ENCODE data around the gene RBM28.
"Not testable (repeated sequence)": the region's sequence is repeated elsewhere in the genome, so short reads cannot be mapped to it uniquely, and the experiment has no call there.

RBM28 gene

DNA sequence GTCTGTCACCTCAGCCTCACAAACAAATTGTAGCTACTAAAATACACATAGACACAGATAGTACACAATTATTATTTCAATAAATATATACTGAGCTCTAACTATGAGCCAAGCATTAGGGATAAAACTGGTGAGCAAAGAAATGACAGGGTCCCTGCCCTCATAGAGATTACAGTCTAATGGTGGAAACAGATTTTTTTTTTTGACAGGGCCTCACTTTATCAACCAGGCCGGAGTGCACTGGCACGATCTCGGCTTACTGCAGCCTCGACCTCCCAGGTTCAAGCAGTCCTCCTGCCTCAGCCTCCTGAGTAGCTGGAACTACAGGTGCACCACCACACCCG is 695 bp upstream of the RBM28 start:
- no peak for DNase-seq

DNA sequence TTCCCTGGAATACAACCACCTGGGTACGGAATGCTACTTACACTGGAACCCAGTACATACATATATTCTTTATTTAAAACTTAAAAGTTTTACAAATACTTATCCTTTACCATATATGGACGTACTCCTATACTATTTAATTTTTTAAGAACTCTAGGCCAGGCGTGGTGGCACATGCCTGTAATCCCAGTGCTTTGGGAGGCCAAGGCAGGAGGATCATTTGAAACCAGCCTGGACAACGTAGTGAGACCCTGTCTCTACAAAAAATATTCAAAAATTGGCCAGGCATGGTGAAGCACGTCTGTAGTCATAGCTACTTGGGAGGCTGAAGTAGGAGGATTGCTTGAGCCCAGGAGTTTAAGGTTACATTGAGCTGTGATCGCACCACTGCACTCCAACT is 2.0 kb downstream of the RBM28 start:
- no peak for DNase-seq

DNA sequence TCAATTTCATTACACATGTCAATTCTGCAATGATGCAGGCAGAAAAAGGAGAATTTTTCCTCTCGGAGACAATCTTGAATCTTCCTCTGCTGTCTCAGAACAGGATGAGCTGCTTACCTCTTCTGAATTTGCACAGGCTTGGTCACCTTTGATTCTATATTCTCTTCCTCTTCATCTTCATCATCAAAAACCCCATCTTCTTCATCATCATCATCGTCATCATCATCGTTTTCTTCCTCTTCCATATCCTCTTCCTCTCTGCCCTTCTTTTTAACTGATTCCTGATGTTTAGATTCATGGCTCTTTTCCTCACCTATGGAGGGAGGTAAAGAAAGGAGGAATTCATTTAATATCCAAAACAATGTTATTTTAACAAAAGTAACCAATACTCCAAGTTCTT is 8.0 kb downstream of the RBM28 start:
- DNase-seq = no peak

DNA sequence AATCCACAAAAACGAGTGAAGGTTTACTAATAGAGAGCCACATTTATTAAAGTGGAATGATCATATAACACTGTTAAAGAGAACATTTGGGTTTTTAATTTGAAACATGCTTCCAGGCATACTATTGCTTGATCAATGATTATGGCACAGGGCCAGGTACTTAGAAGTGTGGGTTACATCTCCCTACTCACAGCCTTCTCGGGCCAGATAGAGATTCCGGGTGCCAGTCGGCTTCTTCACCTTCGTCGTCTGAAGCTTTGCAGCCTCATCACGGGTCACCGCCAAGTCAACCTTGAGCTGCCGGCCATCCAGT is 19.4 kb downstream of the RBM28 start:
- no peak for DNase-seq

DNA sequence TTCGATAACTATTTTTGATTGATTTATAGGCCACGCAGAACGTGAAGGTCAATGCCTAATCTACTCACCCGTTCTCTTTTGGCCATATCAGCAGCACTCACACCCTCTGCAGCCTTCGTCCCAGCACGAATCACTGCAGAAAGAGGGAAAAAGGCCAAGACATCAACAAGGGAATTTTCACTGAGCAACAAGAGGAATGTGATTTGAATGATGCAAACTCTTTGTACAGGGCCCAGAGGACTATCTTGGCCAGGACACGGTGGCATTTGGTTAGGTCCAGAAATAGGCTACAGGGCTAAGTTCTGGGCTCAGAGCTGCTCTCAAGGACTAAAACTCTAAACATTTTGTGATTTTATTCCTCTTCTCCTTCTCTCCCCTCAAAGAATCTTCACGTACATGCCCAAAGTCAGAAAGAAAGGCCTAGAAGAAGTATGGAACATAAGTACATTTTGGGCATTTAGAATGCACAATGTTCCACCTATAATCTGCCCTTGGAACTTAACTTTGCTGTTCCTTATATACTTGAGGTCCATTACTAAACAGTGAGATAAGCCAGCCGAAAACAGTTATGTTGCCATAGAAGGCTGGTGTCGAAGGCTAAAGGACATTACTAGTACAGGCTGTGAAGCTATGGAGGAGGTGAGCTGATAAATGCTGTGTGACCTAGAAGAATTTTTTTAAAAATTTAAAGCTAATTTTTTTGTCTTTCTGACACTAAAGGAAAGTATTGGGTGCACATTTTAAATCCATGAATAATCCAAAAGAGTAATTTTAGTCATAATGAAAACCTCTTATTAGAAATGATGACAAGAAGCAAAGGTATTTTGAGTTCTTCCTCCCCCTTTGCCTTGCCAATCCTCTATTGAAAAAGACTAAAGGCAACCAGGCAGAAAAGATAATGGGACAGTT is 20.0 kb downstream of the RBM28 start:
- no peak for DNase-seq

DNA sequence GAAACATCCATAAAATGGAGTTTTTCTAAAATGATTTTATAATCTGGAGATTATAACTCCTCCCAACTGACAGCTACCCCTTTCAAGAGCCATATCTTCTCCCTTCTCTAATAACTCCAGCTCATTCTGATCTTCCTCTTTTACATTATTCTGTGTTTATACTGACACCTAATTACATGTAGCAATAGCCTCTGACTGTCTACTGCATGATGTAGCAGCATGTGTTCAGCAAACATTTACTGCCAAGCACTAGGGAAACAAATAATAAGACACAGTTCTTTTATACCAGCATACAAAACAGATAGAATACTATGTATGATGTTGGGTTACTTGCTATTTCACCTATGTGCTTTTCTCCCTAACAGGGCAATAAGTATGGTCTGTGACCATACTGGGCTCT is 20.7 kb downstream of the RBM28 start:
- DNase-seq = no peak

DNA sequence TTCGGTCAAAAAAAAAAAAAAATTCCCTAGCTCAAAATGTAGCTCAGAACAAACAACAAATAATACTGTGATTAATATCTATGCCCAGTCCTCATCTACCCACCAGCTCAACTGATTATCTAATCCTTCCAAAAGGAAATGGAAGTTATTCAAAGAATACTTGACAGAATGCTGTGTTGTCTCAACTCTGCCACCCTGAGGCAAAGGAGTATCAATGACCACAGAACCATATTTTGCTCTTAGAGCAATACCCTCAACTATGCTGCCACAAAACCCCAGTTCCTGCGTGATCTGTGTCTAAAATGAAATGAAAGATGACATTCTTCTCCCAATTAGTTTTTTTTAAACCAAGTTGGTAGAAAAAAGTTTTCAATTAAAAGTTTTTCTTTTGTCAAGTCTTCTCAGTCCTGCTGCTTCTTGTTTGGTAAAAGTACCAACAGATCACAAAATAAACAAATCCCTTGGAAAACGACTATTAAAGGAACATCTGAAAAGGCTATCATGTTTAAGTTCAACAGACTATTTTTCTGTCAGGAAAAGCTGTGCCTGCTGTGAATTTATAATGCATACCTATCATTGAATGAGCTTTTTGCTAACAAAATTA is 21.6 kb downstream of the RBM28 start:
- DNase-seq = no peak

DNA sequence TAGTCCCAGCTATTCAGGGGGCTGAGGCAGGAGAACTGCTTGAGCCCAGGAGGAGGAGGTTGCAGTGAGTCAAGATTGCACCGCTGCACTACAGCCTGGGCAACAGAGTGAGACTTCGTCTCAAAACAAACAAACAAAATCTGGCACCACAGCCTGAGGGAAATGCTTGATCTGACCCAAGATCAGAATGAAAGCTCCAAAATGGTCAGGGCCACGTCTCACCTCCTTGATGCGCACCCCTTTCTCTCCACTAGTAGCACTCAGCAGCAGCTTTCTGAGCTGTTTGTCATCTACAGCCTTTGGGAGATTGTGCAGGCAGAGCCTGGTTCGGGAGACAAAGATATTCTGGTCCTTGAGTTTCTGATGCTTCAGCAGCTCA is 22.7 kb downstream of the RBM28 start:
- DNase-seq = no peak

DNA sequence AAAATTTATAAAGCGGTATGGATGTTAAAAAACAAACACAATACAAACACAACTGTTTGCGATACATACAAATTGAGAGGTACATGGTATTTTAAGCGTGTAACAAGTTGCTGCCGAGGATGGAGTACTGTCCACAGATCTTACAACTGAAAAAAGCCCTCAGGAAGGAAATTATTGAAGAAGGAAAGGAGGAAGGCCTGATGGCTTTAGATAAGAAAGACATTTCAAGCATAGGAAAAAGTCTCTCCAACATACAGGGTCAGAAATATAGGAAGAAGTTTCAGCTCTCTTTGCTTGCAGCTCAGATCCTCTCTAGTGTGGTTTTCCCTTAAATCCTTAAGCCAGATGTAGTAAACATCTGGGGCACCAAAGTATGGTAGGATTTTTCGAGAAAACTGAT is 25.0 kb downstream of the RBM28 start:
- DNase-seq = no peak

DNA sequence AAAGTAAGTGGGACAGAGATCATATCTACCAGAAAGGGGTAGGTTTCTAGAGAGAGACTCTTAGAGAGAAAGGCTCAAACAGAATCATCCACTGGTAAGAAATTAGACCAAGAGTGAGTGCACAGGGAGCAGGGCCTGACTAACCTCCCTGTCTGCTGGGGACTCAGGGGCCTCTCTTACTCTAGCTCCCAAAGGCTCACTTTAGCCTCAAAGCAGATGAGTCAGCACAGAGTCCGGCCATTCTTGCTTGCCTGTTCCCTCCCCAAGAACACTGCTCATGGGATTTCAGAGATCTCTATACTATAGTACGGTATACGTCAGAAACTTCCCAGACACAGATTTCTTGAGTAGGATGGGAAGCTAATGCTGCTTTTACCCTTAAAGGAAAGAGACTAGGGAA is 32.7 kb downstream of the RBM28 start:
- DNase-seq = no peak

DNA sequence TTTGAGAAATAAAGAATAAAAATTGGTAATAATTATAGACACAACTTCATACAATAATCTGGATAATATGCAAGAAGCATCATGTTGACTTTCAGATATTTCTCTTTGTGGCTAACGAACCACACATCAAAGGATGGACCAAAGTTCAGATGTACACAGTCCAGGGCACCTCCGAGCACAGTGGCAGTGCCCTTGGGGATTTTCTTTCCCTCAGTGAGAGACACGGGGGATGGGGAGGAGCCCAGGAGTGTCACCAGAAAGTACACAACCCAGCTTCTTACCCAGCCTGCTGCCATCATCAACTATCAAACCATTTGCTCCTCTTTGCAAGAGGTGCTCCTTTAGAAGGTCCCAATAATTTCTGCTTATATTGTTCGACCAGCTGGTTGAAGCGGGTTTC is 33.2 kb downstream of the RBM28 start:
- DNase-seq = no peak

DNA sequence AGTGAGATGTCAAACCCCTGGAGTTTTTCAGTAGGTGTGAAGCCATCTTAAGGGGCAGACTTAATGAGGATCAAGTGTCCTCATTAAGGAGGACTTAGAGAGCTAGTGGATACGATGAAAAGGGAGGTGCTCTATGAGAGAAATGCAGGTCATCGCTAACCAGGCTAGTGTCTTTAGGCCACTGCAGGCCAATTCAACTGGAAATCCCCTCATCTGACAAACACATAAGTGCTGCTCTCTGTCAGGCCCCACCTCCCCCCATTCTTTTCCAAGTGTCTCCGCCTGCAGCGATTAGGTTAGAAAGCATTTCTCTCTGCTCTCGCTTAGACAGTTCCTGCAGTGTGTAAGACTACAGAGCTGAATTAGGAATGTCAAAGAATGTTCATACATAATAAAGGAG is 33.7 kb downstream of the RBM28 start:
- DNase-seq = no peak

DNA sequence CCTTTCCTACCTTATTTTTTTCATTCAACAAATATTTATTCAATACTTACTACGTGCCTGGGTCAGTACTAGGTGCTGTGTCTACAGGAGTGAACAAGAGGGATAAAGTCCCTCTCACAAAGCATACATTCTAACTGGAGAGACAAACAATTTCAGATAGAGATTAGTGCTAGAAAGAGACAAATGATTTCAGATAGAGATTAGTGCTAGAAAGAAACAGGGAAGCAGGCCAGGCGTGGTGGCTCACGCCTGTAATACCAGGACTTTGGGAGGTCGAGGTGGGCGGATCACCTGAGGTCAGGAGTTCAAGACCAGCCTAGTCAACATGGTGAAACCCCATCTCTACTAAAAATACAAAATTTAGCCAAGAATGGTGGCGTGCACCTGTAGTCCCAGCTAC is 34.6 kb downstream of the RBM28 start:
- DNase-seq = no peak

DNA sequence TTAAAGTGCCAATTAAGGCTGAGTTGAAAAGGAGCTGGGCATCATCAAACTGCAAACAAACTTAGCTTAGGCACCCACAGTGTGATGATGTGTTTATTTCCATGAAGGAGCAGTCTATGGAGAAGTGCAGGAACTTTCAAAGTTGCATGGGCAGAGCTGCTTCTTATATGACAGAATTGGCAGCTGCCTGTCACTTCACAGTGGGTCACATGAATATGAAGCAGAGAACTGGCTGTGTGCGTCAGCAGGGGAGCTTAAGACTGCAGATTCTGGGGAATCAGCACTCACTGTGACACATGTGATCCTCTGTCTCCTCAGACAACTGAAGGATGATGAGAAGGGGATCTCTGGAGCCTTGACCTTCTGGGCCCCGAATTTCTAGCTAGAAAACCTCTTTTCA is 36.6 kb downstream of the RBM28 start:
- no peak for DNase-seq

DNA sequence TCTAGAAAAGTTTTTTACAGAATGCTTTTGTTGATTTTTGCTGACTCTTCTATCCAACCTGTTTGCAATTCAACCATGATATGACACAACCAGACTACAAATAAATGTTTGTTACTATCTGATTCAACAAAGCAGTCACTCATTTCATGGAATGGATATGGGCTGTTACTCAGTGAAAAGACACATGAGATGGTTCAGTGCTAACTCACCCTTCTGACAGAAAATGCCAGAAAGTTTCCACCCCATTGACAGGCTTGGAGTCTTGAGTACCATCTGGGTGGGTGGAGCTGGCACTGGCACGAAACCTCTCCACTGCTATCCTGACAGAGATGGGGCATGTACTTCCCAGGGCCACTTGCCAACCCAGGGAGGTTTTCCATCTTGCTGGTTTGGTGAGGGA is 39.5 kb downstream of the RBM28 start:
- DNase-seq = no peak

DNA sequence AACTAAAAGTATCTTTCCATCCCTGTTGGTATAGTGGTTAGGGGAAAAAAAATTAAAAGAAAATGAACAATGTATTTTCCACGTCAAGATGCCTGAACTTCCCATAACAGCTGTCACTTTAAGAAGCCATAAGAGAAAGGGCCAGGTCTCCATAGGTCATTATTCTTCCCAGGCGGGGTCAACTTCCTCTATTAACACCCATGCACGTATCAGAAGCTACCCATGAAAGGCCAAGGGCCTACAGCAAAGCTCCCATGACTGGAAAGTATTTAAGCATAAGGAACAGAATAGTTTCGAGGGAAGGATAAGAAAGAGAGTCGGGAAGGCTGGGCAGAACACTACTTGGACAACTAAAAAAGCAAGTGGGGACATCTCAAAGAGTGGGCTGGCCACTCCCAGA is 40.1 kb downstream of the RBM28 start:
- DNase-seq = no peak

DNA sequence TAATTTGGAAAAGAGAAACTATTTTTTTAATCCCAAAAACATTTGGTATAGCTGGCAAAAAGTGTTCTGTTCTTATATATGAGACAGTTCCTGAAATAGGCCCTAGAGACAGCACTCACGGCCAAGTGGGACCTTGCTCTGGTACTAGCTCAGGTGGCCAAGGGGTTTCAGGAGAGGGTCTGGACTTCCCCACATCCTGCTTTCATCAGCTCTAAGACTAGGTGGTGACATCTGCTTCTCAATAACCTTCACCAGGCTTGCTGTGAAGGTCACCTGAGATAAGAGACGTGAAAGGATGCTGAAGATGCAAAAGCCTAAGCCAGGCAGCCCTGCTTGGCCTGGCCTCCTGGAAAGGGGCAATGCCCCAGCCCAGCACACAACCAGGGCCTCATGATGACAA is 40.6 kb downstream of the RBM28 start:
- DNase-seq = no peak

DNA sequence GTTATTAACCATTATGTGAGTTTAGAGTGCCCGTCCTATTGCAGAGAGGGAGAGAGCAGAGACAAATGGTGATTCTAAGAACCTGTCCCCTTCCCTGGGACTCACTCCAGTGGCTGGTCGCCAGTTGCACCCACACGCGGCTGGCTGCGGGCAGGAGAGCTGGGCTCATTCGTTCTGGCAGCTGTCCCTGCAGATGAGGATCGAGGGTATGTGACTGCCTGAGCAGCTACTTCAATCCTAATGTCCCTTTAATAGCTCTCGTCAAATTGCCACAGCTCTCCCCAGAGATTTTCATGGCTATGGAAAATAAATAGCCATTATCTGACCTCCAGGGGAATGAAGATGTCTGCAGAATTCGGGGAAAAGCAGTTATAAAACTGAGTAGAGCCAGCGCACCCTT is 41.6 kb downstream of the RBM28 start:
- no peak for DNase-seq

DNA sequence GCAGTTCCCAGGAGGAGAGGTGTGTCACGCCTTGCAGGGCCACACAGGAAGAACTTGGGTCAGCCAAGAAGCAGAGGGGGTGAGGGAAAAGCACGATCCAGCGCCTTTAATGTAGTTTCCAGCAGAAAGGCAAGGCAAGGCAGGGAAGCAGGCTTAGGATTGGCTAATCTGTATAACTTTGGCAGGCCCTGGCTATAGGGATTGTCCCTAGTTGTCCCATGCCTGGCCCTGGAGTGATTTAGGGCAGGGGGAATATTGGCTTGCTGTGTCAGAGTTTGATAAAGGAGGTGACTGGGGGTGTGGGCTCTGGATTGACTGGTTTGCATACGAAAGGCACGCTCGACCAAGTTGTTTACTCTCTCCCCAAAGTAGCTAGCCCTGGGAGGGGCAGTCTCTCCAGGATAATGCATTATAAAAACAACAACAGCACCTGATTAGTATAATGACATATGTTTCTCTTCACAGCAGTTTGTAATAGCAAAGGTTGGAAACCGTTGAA is 44.5 kb downstream of the RBM28 start:
- no peak for DNase-seq

DNA sequence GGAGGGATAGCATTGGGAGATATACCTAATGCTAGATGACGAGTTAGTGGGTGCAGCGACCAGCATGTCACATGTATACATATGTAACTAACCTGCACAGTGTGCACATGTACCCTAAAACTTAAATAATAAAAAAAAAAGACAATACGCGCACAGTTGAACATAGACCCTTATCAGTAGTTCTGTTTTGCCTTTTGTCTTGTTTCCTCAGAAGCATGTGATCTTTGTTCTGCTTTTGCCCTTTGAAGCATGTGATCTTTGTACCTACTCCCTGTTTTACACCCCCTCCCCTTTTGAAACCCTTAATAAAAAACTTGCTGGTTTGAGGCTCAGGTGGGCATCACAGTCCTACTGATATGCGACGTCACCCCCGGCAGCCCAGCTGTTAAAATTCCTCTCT is 45.7 kb downstream of the RBM28 start:
- DNase-seq = not testable (repeated sequence)

DNA sequence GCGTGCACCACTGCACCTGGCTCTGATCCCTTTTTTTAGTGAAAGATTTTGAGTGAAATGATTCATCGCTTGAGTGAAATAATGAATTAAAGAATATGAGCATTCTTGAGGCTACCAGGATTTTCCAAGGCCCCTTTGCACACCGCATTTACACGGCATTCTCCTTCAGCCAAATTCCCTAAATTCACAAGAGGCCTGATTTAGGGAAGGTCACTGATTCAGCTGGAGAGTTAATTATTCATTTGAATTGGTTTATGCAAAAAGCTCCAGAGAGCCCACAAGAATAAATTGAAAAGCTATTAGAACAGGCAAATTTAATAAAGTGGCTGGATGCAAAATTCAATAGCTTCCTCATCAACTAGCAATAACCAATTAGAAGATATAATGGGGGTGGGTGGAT is 56.2 kb downstream of the RBM28 start:
- DNase-seq = no peak

DNA sequence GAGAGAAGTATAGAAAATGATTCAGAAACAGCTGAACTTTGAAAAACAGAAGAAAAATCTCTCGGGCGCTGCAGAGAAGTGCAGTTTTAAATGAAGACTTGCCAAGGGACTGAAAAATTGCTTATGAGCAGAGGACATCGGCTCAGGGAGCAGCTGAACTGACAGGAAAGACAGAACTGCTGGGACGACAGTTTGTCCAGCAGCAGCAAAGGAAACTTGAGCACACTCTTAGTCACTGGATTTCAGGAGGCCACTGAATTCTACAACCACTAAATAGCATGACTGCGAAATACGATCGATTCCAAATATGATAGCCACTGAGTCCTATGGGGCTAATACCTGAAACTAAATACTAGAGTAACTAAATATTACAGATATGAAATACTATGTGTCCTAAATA is 59.6 kb downstream of the RBM28 start:
- no peak for DNase-seq

DNA sequence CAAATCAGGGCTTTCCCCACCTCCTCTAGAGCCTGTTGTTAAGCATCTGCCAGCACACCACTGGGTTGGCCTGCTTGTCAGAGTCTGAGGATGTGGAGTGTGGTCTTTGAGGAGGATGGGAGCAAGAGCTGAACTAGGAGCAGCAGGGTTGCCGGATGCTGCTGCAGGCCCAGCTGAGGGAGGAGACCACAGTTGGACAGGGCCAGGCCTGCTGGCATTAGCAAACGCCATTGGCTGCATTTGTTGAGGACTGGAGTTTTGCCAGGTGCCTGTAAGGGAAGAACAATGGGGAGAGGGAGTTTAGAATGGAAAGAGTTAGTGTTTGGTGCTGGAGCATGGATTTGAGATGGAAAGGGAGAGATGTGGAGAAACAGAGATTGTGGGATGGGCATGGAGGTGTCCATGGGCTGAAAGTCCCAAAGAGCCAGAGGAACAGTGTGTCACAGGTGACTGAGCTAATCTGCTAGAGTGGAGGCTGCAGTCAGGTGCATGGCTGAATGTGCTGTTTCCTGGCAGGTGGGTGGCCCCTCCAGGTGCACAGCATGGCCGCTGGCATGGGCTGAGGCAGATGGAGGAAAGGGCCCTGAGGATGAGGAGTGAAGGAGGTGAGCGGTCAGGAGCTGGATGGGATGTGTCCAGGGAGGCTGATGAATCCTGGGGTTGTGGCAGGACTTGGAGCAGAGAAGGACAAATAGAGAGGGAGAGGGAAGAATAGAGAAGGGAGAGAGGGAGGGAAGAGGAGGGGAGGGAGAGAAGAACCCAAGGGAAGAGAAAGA is 61.9 kb downstream of the RBM28 start:
- no peak for DNase-seq

DNA sequence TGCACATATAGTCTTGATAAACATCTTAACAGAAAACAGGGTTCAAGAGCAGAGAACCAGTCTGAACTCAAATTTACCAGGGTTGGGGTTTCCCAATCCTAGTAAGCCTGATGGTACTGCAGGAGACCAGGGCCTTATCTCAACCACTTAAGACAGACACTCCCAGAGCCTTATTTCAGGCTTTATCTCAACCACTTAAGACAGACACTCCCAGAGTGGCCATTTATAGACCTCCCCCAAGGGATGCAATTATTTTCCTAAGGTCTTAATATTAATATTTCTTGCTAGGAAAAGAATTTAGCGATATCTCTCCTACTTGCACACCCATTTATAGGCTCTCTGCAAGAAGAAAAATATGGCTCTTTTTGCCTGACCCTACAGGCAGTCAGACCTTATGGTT is 63.3 kb downstream of the RBM28 start:
- not testable (repeated sequence) for DNase-seq
